Adipose tissue (tissue), 3 donors: ENCODE data around the gene TMEM151A. TPM values are rescaled to one million over a fixed set of nuclear protein-coding genes. Genes with fewer than 3 reads are reported as not detected.
"Not testable (repeated sequence)": the region's sequence is repeated elsewhere in the genome, so short reads cannot be mapped to it uniquely, and the experiment has no call there.

ENCODE experiments used
- H3K27ac ChIP-seq: one replicate; pipeline ENCODE4 v1.5.1; 2013; ENCODE audit warnings: low read depth, low read length
- WGBS, 3 donors: extraction: QIAGEN DNeasy Blood & Tissue Kit; methylation state at CpG; one replicate each; pipeline ENCODE4 v1.1.7; 2013; 5-methylcytosine and 5-hydroxymethylcytosine counted together
- polyA plus RNA-seq, 3 donors: library from polyadenylated mRNA; stranded (reverse); fragments of 200-250 nt; gene quantifications; one replicate each; pipeline ENCODE4 v1.2.3, GENCODE V29; 2013
- donor health status: healthy with polysubstance abuse.
- donor health status: Bipolar disorder and iron deficiency.
- donor health status: healthy.

Gene TMEM151A
- polyA plus RNA-seq: 1 to 10 TPM in 1 of 3 donors, under 1 TPM in 2; 0.22 to 1.3 (median 0.75) TPM

- whole genome bisulfite sequencing, 3 donors: 1 to 2% (median 2%) methylated on average over 60 to 95 of the region's 95 CpGs
- H3K27ac ChIP-seq: no peak within 1 kb of the TSS
Observed at GRCh38 chr11:66291706-66292542, at the start of gene TMEM151A. TMEM151A (plus strand) TSS chr11:66291894; CDS start chr11:66292014, 120 bp downstream.

- H3K27ac ChIP-seq: no peak overlapping the region
- 69 to 73% (median 69%) methylated on average over 14 of the region's 14 CpGs for WGBS, 3 donors
Observed at GRCh38 chr11:66242095-66242765, 49.5 kb upstream of the TMEM151A start.

GRCh38 chr11:66243782-66244535, 47.7 kb upstream of the TMEM151A start:
- no peak overlapping the region for H3K27ac ChIP-seq
- WGBS, 3 donors: 77 to 79% (median 78%) methylated on average over 13 of the region's 13 CpGs

- H3K27ac ChIP-seq: no peak overlapping the region
- 91 to 94% (median 91%) methylated on average over 4 of the region's 4 CpGs for WGBS, 3 donors
Observed at GRCh38 chr11:66247295-66247694, 44.4 kb upstream of the TMEM151A start.

- no peak overlapping the region for H3K27ac ChIP-seq
- WGBS, 3 donors: 79 to 85% (median 81%) methylated on average over 3 of the region's 3 CpGs
Observed at GRCh38 chr11:66247801-66248200, 43.9 kb upstream of the TMEM151A start.

- 82 to 95% (median 92%) methylated on average over 6 of the region's 6 CpGs for WGBS, 3 donors
- H3K27ac ChIP-seq: no peak overlapping the region
Observed at GRCh38 chr11:66248903-66249302, 42.8 kb upstream of the TMEM151A start.

GRCh38 chr11:66251809-66252208, 39.9 kb upstream of the TMEM151A start:
- H3K27ac ChIP-seq: no peak overlapping the region
- WGBS, 3 donors: 65 to 88% (median 66%) methylated on average over 7 of the region's 7 CpGs

- not testable (repeated sequence) for H3K27ac ChIP-seq
- 59 to 78% (median 64%) methylated on average over 6 of the region's 6 CpGs for WGBS, 3 donors
Observed at GRCh38 chr11:66253081-66253480, 38.6 kb upstream of the TMEM151A start.

GRCh38 chr11:66258473-66258893, 33.2 kb upstream of the TMEM151A start:
- H3K27ac ChIP-seq: no peak overlapping the region
- 5 to 8% (median 6%) methylated on average over 18 to 28 of the region's 28 CpGs for WGBS, 3 donors

- no peak overlapping the region for H3K27ac ChIP-seq
- 97 to 98% (median 97%) methylated on average over 2 of the region's 2 CpGs for WGBS, 3 donors
Observed at GRCh38 chr11:66259225-66259624, 32.5 kb upstream of the TMEM151A start.

- WGBS, 3 donors: 81 to 91% (median 89%) methylated on average over 4 of the region's 4 CpGs
- no peak overlapping the region for H3K27ac ChIP-seq
Observed at GRCh38 chr11:66259956-66260355, 31.7 kb upstream of the TMEM151A start.

- H3K27ac ChIP-seq: no peak overlapping the region
- WGBS, 3 donors: 94% methylated on average over 16 of the region's 16 CpGs
Observed at GRCh38 chr11:66261578-66261977, 30.1 kb upstream of the TMEM151A start.

- 94 to 96% (median 95%) methylated on average over 5 of the region's 5 CpGs for WGBS, 3 donors
- no peak overlapping the region for H3K27ac ChIP-seq
Observed at GRCh38 chr11:66262191-66262590, 29.5 kb upstream of the TMEM151A start.

- WGBS, 3 donors: 94 to 97% (median 95%) methylated on average over 12 of the region's 12 CpGs
- H3K27ac ChIP-seq: no peak overlapping the region
Observed at GRCh38 chr11:66262696-66263095, 29.0 kb upstream of the TMEM151A start.

- 92 to 100% (median 95%) methylated on average over 2 to 4 of the region's 4 CpGs for WGBS, 3 donors
- H3K27ac ChIP-seq: no peak overlapping the region
Observed at GRCh38 chr11:66263231-66263630, 28.5 kb upstream of the TMEM151A start.

- H3K27ac ChIP-seq: no peak overlapping the region
- 92 to 96% (median 95%) methylated on average over 10 of the region's 10 CpGs for WGBS, 3 donors
Observed at GRCh38 chr11:66263785-66264184, 27.9 kb upstream of the TMEM151A start.

- no peak overlapping the region for H3K27ac ChIP-seq
Observed at GRCh38 chr11:66264383-66264782, 27.3 kb upstream of the TMEM151A start.

GRCh38 chr11:66264914-66265313, 26.8 kb upstream of the TMEM151A start:
- 73 to 80% (median 78%) methylated on average over 12 of the region's 12 CpGs for WGBS, 3 donors
- H3K27ac ChIP-seq: no peak overlapping the region

More at GRCh38 chr11:66264383-66264782, 27.3 kb upstream of the TMEM151A start:
- WGBS, 3 donors: 88 to 94% (median 93%) methylated on average over 8 of the region's 8 CpGs
